Measurements from ENCODE around the gene SSH2. TPM values are rescaled to one million over a fixed set of nuclear protein-coding genes. Genes with fewer than 3 reads are reported as not detected.

SSH2 gene
- total and polyA plus RNA-seq, 9 of the 15 experiments (the other 6 are each of a cell fraction or from before 2014, with no cell fraction given) = 3.9 to 16.1 (median 10.2) TPM

- TF ChIP-seq CHD7 (IDR thresholded peaks at IDR 0.05; ENCODE audit: low read depth, low read length) (no peak), PCBP2 (IDR thresholded peaks at IDR 0.05; ENCODE audit: low read depth, low read length, poor library complexity, severe bottlenecking) (no peak), PHB (CRISPR knock-in tag; IDR thresholded peaks at IDR 0.05) (no peak), COPS2 (conservative IDR thresholded peaks at IDR 0.05) (no peak)
Measured at GRCh38 chr17:29828676-29829284, 101.2 kb downstream of the SSH2 start (continued).
